PC-3 (cell line): ENCODE data around the gene RAMP1. TPM values are rescaled to one million over a fixed set of nuclear protein-coding genes. Genes with fewer than 3 reads are reported as not detected.

Experiments
- ATAC-seq: fragments of 200-7000 bp; cut with Tn5 transposase; 2 replicates; pipeline ENCODE4 v1.9.1; 2020; ENCODE audit warnings: mild to moderate bottlenecking, moderate library complexity
- BruUV-seq: library from RNA; stranded (reverse); fragments of 400-500 nt; replicated peaks from 2 replicates; lab custom pipeline; 2021; lab: Mats Ljungman, UMichigan
- CTCF ChIA-PET: fragments of 300-600 bp; sonication (Branson Sonifier 250); formaldehyde crosslinking; loops from one replicate; lab custom pipeline; 2022; ENCODE audit warnings: antibody characterized with exemption; lab: Charles Lee
- POLR2A ChIA-PET: fragments of 300-600 bp; sonication (Branson Sonifier 250); formaldehyde crosslinking; loops from one replicate; lab custom pipeline; 2022; ENCODE audit warnings: antibody characterized with exemption; ENCODE audit not compliant: unreplicated experiment; lab: Charles Lee
- DNase-seq: peaks from one replicate; pipeline ENCODE4 v3.0.0-alpha.2; 2015
- H2AFZ ChIP-seq: fragments of 300-600 bp; sonication (generic); 2 replicates; pipeline ENCODE4 v1.6.0; 2016; ENCODE audit warnings: antibody characterized with exemption, low read length
- H3F3A ChIP-seq: fragments of 300-600 bp; sonication (generic); one replicate; pipeline ENCODE4 v1.6.0; 2017; ENCODE audit warnings: antibody characterized with exemption, low read length, control low read depth, mild to moderate bottlenecking; ENCODE audit not compliant: unreplicated experiment
- H3K27ac ChIP-seq: fragments of 300-600 bp; sonication (generic); 2 replicates; pipeline ENCODE4 v1.5.1; 2016; ENCODE audit warnings: mild to moderate bottlenecking, low read length
- H3K27me3 ChIP-seq: fragments of 300-600 bp; sonication (generic); 2 replicates; pipeline ENCODE4 v1.6.1; 2016; ENCODE audit warnings: low read length, mixed read lengths
- H3K36me3 ChIP-seq: fragments of 300-600 bp; sonication (generic); 2 replicates; pipeline ENCODE4 v1.6.1; 2016; ENCODE audit warnings: low read depth, mixed run types, low read length, mixed read lengths
- H3K4me1 ChIP-seq: fragments of 300-600 bp; sonication (generic); 2 replicates; pipeline ENCODE4 v1.5.1; 2016; ENCODE audit warnings: low read length; ENCODE audit not compliant: insufficient read depth
- H3K4me2 ChIP-seq: fragments of 300-600 bp; sonication (generic); 2 replicates; pipeline ENCODE4 v1.6.0; 2016; ENCODE audit warnings: low read length
- H3K4me3 ChIP-seq: fragments of 300-600 bp; sonication (generic); 2 replicates; pipeline ENCODE4 v1.5.1; 2016; ENCODE audit warnings: mild to moderate bottlenecking, low read length, mixed read lengths
- H3K79me2 ChIP-seq: fragments of 300-600 bp; sonication (generic); 2 replicates; pipeline ENCODE4 v1.6.1; 2017; ENCODE audit warnings: low read length, mixed read lengths
- H3K9ac ChIP-seq: fragments of 300-600 bp; sonication (generic); 2 replicates; pipeline ENCODE4 v1.6.0; 2016; ENCODE audit warnings: mild to moderate bottlenecking, low read length
- H3K9me2 ChIP-seq: fragments of 300-600 bp; sonication (generic); replicated peaks from 2 replicates; pipeline ENCODE4 v1.6.1; 2016; ENCODE audit warnings: mixed run types, low read length, mixed read lengths
- H3K9me3 ChIP-seq: fragments of 300-600 bp; sonication (generic); 2 replicates; pipeline ENCODE4 v1.6.1; 2016; ENCODE audit warnings: low read length, mixed read lengths
- H4K20me1 ChIP-seq: fragments of 300-600 bp; sonication (generic); 2 replicates; pipeline ENCODE4 v1.6.1; 2016; ENCODE audit warnings: low read length, mixed read lengths
- CTCF ChIP-seq: fragments of 300-600 bp; sonication (generic); conservative IDR thresholded peaks from 2 replicates; pipeline ENCODE4 v1.5.1; 2017; ENCODE audit warnings: antibody characterized with exemption, low read depth, mild to moderate bottlenecking, low read length
- EZH2 ChIP-seq: fragments of 300-600 bp; sonication (generic); IDR thresholded peaks from one replicate; pipeline ENCODE4 v1.6.1; 2017; ENCODE audit warnings: antibody characterized with exemption, mild to moderate bottlenecking, low read length; ENCODE audit not compliant: unreplicated experiment
- EZH2phosphoT487 ChIP-seq: fragments of 300-600 bp; sonication (generic); IDR thresholded peaks from 2 replicates; pipeline ENCODE4 v1.6.1; 2018; ENCODE audit warnings: mild to moderate bottlenecking, antibody characterized with exemption, low read length, borderline replicate concordance
- intact Hi-C: fragments of 100-400 bp; cut with micrococcal nuclease; formaldehyde crosslinking; loops from 2 replicates; pipeline ENCODE4 v1.9.0; 2023
- total RNA-seq: library from RNA; depleted of rRNA; stranded (reverse); fragments of >200 nt; gene quantifications from 2 replicates; pipeline ENCODE4 v1.2.3, GENCODE V29; 2014

Gene RAMP1
- total RNA-seq, 1 experiment from 2014 or later: 210 TPM

DNA sequence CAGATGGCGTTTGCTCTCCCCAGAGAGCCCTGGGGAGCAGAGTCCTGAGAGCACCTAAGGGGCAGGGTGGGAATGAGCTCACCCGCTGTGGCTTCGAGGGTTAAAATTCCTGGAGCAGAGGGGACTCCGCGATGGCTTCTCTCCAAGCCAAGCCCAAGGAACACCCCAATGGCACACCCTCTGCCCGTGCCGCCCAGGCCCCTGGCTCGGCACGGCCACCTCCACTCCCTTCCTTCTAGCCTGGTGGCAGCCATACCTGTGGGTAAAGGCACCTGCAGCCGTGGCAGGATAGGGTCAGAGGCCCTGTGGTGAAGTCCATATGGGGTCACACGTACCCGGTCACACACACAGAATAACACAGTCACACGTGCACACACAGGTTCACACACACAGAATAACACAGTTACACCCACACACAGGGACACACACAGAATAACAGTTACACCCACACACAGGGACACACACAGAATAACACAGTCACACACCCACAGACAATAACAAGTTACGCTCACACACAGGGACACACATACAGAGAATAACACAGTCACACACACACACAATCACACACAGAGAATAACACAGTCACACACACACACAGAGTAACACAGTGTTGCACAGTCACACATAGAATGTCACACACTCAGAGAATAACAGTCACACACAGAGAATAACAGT is 50.5 kb downstream of the RAMP1 start:
- no peaks in the 10 kb centered on the region for H3K9me2 ChIP-seq
- TF ChIP-seq CTCF (no peak), EZH2 (no peak), EZH2phosphoT487 (no peak)
- no peaks in the 10 kb centered on the region for H4K20me1 ChIP-seq
- CTCF ChIA-PET: no interaction called here
- POLR2A ChIA-PET: no interaction called here
- H3K9ac ChIP-seq: no peak overlapping the region
- no peak overlapping the region for H3K27ac ChIP-seq
- peaks cover 10% of the 10 kb centered on the region; the same call in 1 of the 2 replicates for H3K36me3 ChIP-seq
- no peak overlapping the region for H3K4me2 ChIP-seq
- no peaks in the 10 kb centered on the region for H3K79me2 ChIP-seq
- ATAC-seq (no peak), DNase-seq (no peak)
- no TSS peak for BruUV-seq
- no peaks in the 10 kb centered on the region for H3F3A ChIP-seq
- H3K9me3 ChIP-seq: no peaks in the 10 kb centered on the region
- H2AFZ ChIP-seq: no peak overlapping the region
- intact Hi-C loops: no loop called here
- H3K4me1 ChIP-seq: no peaks in the 10 kb centered on the region
- H3K4me3 ChIP-seq: no peak overlapping the region
- H3K27me3 ChIP-seq: no peaks in the 10 kb centered on the region

GRCh38 chr2:237910576-237911362 is 51.3 kb downstream of the RAMP1 start:
- Histone ChIP-seq H3K4me3 (no peak overlapping the region), H3K36me3 (peaks cover 10% of the 10 kb centered on the region; the same call in 1 of the 2 replicates), H3K27ac (no peak overlapping the region), H3K9me3 (no peaks in the 10 kb centered on the region), H3K27me3 (no peaks in the 10 kb centered on the region), H4K20me1 (no peaks in the 10 kb centered on the region), H3K79me2 (no peaks in the 10 kb centered on the region), H3K9me2 (no peaks in the 10 kb centered on the region), H3F3A (no peaks in the 10 kb centered on the region), H3K4me1 (no peaks in the 10 kb centered on the region), H3K9ac (no peak overlapping the region), H2AFZ (no peak overlapping the region), H3K4me2 (no peak overlapping the region)
- no peak for DNase-seq
- no TSS peak for BruUV-seq
- intact Hi-C loops: no loop called here
- ChIA-PET POLR2A (no interaction called here), CTCF (no interaction called here)
- TF ChIP-seq EZH2phosphoT487 (no peak), EZH2 (no peak)
- no peak for ATAC-seq

- Histone ChIP-seq H3K27ac (no peak overlapping the region), H3K4me2 (no peak overlapping the region), H2AFZ (no peak overlapping the region), H3K27me3 (no peaks in the 10 kb centered on the region), H3K9me3 (no peaks in the 10 kb centered on the region), H3F3A (no peaks in the 10 kb centered on the region), H3K4me3 (no peak overlapping the region), H3K9me2 (no peaks in the 10 kb centered on the region), H3K79me2 (no peaks in the 10 kb centered on the region), H3K9ac (no peak overlapping the region), H3K36me3 (peaks cover 10% of the 10 kb centered on the region; the same call in 1 of the 2 replicates), H4K20me1 (no peaks in the 10 kb centered on the region), H3K4me1 (no peaks in the 10 kb centered on the region)
- CTCF ChIA-PET: no interaction called here
- DNase-seq (no peak), ATAC-seq (no peak)
- TF ChIP-seq CTCF (no peak), EZH2phosphoT487 (no peak), EZH2 (no peak)
- BruUV-seq: TSS peak; percentile 64
- POLR2A ChIA-PET: interaction anchor here (0.6 kb wide), 1 partner anchor 590 kb away, joined by 3 read pairs; no protein-coding TSS in a partner anchor
- intact Hi-C loops: no loop called here
These were observed 52.1 kb downstream of the RAMP1 start for GRCh38 chr2:237911363-237912017.
